Femur (tissue), 1 donor: ENCODE data around the gene TGIF2.
"Not testable (repeated sequence)": the region's sequence is repeated elsewhere in the genome, so short reads cannot be mapped to it uniquely, and the experiment has no call there.

Source experiments
- DNase-seq: peaks from one replicate; pipeline ENCODE4 v3.0.0-alpha.2; 2017

TGIF2 gene

GRCh38 chr20:36547186-36548005 is 26.0 kb upstream of the TGIF2 start:
- no peak for DNase-seq

- DNase-seq, result no peak
These were observed 25.4 kb upstream of the TGIF2 start for GRCh38 chr20:36548006-36548315.

GRCh38 chr20:36548704-36549627 is 24.4 kb upstream of the TGIF2 start:
- DNase-seq, result no peak

GRCh38 chr20:36549628-36549941 is 23.8 kb upstream of the TGIF2 start:
- no peak for DNase-seq

GRCh38 chr20:36549942-36550789 is 23.2 kb upstream of the TGIF2 start:
- no peak for DNase-seq

- no peak for DNase-seq
These were observed 22.6 kb upstream of the TGIF2 start for GRCh38 chr20:36550790-36551299.

- DNase-seq, result no peak
These were observed 18.1 kb upstream of the TGIF2 start for GRCh38 chr20:36555248-36555647.

GRCh38 chr20:36562724-36563123 is 10.7 kb upstream of the TGIF2 start:
- DNase-seq, result no peak

- no peak for DNase-seq
These were observed 10.0 kb upstream of the TGIF2 start for GRCh38 chr20:36563374-36563773.

- DNase-seq, result not testable (repeated sequence)
These were observed 9.2 kb upstream of the TGIF2 start for GRCh38 chr20:36564078-36564725.

- not testable (repeated sequence) for DNase-seq
These were observed 8.7 kb upstream of the TGIF2 start for GRCh38 chr20:36564726-36565121.

GRCh38 chr20:36565520-36565919 is 7.9 kb upstream of the TGIF2 start:
- DNase-seq, result no peak

- DNase-seq, result no peak
These were observed 3.5 kb upstream of the TGIF2 start for GRCh38 chr20:36569847-36570429.

- no peak for DNase-seq
These were observed 1.6 kb upstream of the TGIF2 start for GRCh38 chr20:36571564-36572504.

- DNase-seq, result no peak
These were observed 695 bp upstream of the TGIF2 start for GRCh38 chr20:36572701-36573102.

- peak; percentile 66 for DNase-seq
These were observed 485 bp downstream of the TGIF2 start for GRCh38 chr20:36573798-36574365.

- peak; percentile 70 for DNase-seq
These were observed 1.2 kb downstream of the TGIF2 start for GRCh38 chr20:36574366-36575135.

GRCh38 chr20:36576081-36576445 is 2.7 kb downstream of the TGIF2 start:
- DNase-seq, result no peak

GRCh38 chr20:36578356-36579041 is 5.1 kb downstream of the TGIF2 start:
- no peak for DNase-seq
